T-helper 9 cell (primary cell): ENCODE data around the gene OPRM1.

ENCODE experiments used
- DNase-seq: peaks from one replicate; pipeline ENCODE4 v3.0.0-alpha.2; 2020

The OPRM1 gene

DNA sequence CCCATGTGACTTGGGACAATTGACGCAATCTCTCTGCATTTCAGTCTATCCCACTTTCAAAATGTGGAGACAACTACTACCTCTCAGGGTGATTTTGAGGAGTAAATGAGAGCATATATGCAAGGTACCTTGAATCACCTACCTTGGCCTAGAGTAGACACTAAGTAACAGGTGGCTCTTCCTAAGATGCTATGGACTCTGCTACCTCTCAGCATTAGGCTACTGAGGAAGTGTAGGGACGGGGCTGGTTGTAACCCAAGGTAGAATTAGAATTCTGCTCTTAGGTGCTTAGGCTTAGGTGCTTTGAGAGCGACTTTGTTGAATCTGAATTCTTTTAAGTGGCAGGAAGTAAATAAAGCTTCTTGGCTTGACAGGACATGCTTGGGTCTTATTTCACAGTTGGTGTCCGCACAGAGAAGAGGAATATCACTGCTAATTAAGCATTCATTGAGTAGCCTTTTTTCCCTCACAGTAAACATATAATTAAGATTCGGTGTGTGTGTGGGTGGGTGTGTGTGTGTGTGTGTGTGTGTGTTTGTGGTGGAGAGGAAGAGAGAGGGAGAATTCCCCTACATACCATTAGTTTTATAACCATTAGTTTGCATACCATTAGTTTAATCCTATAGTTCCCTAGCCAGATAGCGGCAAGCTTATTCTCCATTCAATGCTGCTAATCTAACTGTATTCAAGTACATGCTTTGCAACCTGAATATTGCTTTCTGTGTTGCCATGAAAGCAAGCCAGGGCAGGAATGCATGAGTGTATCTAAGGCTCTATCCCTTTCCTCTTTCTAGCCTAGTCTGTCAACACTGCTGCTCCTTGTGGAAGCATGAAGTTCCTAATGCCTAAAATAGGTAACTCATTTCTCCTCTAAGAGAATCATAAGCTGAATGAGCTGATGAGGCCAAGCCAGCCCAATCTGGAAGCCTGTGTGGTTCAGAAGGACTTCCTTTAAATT is 205.0 kb downstream of the OPRM1 start:
- DNase-seq = no peak

DNA sequence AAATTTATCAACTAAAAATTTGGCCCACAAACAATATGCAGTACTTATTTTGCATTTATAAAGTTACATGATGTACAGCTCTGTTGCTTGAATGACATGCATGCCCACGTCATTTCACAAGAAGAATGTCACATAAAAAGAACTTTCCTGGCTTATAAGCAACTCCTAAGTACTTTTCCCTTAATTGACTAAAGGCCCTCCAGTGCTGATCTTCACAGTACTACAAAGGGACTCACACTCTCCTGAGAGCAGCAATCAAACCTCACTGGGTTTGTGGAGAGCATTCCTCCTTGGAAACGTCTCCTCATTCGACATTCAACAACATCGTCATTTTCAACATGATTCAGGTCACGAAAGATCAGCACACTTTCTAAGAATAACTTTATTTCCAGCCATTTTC is 206.5 kb downstream of the OPRM1 start:
- no peak for DNase-seq

DNA sequence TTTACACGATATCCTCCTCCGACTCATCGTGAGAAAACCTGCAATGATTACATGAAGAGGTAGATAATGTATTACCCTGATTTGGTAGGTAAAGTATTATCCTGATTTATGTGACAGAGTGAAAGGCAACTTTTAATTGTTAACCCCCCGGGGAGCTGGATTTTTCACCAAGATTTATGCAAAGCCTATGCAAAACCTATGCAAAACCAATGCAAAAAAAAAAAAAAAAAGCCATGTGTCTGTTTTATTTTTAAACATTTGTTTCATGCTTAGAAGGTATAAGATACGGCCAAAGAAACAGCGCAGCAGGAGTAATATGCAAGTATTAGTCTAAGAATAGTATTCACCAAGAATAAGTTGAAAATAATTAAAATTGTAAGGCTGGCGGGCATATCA is 207.7 kb downstream of the OPRM1 start:
- DNase-seq = no peak

DNA sequence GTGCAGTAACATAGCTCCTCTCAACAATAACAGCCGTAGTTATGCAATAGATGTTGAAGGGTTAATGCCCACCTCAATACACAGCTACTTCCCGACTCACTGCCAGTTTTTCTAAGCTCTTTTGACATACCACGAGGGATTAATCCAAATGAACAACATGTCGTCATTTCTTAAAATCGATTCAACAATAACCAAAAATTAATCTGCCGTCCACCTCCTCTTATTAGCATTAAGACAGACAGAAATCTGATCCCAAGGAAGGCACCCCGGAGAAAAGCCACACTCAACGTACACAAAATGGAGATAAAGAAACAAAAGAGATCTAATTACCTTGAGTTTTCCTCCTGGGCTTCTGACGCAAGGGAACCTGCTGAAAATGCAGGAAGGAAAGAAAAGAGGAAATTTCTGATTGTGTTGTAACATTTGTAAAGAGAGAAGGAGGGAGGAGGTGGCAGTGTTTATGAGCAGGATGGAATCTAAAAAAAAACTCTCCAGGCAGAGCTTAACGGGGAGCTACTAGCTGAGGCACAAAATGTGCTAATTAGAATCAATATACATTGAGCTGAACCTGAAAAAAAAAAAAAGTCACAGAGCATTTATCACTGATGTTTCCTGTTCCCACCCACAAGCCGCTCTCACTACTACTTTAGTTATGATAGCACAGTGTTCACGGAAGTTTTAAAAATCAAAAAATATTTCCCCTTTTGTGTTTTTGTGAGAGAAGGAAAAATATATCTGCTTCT is 208.2 kb downstream of the OPRM1 start:
- DNase-seq = no peak

DNA sequence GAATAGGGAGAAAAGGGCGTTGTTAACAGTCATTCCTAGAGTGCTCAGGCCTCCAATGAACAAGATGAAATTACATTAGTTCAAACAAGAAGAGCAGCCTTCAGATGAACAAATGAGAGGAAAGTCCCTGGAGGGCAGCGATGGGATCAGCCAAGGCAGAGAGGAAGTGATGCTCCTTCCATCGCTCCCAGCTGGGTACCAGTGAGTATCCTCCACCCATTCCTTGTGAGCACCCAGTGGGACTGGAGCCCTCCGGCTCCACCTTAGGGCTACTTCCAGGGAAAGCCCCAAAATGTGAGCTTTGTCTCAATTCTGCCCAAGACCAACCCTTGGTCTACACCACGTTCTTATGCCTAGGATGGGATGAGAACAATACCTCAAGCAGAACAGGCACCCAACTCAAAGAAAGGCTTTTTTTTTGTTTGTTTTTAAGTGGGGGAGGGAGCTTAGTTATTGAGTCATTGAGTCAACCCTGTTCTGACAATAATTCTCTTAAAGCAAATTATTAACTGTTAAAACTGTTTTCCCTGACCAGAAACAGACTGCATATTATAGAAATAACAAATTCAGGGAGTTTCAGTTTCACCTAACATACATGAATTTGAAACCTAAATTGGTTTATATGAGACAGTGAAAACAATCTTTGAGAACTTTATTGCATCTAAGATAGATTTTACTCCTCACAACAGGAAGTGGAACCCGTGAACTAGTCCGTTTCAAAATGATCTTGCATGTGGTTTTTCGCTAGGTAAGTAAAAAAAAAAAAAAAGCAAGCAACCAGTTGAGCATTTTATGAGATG is 210.7 kb downstream of the OPRM1 start:
- DNase-seq = peak; percentile 10

DNA sequence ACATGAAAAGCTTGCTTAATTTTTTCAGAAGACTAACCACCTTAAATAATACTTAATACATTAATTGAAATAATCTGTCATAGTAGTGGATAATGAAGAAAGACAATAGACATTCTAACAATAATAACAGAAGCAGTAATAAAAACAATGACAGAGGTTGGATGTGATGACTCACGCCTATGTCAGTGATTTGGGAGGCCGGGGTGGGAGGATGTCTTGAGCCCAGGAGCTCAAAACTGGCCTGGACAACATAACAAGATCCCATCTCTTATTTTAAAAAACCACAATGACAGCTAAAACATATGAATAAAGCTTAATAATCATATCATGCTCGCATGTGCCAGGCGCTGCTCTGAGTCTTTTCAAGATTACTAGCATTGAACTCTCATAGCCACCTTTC is 212.1 kb downstream of the OPRM1 start:
- no peak for DNase-seq

DNA sequence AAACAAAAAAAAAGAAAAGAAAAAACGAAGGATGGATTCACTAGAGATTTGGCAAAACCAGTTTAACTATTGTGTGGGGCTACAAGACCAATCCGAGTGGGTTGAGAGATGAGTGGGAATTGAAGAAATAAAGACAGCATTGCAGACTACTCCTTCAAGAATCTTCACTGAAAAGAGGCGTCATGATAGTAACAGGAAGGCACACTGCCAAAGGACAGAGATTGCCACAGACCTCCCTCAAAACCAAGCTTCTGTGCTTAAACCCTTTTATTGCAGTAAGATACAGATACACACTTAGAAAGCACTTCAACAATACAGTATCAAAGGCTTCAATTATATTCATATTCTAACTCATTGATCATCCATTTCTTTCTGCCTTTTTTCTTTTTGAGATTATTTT is 213.6 kb downstream of the OPRM1 start:
- no peak for DNase-seq

DNA sequence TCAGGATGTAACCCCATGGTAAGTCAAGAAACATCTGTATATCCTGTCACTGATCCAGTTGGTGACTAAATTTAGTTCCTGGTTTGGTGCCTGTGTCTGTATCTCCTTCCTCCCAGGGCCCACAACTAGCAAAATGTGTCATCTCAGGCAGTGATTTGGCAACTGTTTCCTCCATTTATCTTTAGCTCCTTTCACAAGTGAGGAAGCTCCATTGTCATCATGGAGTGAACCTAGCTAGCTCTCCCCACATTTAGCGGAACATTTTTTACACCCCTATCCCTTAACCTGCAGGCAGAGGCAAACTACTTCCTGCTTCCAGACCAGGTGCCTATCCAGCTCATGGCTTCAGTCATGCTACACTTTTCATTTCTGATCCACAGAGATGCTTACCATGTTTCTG is 218.0 kb downstream of the OPRM1 start:
- no peak for DNase-seq

DNA sequence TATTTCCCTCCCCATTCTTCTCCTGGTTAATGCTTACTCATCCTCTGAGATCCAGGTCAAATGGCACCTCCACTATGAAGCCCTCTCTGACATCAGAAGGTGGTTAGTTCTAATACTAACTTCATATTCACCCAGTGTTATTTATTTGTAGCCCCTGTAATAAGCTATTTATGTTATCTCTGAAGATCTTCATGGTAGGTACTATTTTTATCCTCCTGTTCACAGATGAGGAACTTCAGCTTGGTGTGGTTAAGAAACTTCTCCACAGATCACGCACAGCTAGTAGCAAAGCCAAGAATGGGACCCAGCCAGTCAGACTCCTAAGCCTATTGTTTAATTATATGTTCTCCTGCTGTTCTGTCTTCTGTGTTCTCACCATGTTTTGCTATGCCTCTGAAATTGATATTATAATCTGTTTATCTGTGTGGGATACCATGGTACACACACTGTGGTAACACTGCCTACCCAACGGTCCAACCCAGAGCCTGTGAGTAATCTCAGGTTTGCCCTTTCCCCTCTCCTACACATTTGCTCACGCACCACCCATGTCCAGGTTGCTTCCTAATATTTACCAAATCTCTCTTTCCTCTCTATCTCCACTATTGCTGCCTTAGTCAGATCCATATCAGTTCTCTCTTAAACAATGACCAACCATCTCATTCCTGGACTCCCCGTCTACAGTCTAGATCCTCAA is 219.2 kb downstream of the OPRM1 start:
- no peak for DNase-seq

DNA sequence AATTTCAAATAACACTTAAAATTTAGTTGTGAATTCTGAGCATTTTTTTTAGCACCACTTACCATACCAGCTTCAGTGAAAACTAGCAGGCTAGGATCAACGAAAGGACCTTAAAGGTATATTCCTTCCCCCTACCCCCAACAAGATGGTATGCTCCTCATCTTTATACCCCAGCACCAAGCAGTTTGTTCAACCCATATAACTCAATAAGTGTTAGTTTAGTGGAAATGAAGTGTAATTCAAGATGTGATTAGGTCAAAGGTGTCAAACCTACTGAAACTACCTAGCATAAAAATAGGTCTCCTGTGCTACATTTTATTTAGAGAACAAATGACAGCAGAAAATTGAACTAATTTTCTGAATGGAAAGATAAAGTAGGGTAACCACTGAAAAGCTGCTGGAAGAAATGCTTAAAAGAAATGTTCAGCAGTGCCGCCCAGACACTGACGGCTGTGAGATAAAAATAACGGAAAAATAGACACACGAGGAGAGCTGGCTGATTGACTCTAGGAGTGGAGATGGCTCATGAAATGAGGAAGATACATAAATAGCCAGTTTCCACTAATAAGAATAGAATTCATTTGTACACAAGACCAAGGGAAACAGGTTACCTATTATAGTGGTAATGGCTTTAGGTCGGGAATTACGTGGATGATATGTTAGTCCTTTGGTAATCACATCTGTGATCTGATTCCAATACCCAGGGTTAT is 222.8 kb downstream of the OPRM1 start:
- DNase-seq = no peak

DNA sequence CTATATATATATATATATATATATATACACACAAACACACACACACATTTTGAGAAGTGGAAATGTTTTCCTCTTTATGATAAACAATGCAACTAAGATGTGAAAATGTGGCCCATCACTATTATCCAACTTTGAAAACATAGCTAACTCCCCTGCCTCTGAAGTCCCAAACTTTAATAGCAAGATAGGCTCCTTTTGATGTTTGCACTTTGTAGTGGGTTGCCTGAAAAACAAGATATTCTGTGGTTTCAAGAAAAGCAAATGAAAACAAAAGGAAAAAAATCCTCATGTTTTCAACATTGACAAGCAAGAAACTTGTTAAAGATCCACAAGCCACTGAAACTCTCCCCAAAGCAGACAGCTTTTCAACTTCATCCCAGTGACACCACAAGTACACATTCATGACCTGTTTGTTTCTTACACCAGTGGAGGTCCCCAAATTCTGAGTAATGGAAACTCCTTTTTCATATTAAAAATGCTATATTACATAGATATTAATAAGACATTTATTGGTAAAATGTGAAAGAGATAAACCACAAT is 227.6 kb downstream of the OPRM1 start:
- DNase-seq = no peak

DNA sequence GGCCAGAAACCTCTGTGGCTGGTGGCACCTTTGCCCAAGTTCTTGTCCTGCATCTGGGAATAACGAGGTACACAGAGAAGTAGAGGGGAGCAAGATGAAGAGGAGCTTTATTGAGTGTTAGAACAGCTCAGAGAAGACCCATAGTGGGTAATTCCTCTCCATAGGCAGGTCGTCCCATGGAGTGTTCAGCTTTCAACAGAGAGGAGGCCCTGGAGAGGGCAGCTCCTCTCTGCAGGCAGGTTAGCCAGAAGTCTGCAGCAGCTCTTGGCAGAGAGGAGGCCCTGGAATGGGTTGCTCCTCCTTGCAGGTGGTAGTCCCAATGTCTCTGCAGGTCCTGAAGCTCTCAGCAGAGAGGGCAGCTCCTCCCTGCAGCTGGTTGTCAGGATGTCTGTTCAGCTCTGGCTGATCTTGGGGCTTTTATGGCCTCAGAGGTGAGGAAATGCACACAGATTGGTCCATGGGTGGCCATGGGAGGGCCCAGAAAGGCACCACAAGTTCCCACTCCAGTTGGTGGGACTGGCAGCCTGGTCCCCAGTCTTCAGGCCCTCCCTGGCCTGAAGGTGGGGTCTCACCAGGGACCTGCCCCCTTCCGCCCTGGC is 228.6 kb downstream of the OPRM1 start:
- DNase-seq = no peak

DNA sequence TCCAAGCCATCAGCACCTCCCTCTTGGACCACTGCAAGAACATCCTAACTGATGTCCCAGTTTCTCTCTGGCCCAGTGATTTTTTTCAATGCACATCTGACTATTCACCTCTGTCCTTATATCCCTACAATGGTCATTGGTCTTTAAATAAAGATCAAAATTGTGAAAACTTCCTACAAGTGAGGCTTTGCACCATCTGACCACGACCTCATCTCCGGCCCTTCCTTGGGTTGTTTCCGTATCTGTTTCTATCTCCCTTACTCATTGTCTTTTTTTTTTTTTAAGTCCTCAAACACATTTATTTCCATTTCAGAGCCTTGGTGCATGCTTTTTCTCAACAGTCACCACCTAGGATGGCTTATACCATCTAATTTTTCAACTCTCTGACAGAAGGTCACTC is 229.4 kb downstream of the OPRM1 start:
- DNase-seq = no peak

DNA sequence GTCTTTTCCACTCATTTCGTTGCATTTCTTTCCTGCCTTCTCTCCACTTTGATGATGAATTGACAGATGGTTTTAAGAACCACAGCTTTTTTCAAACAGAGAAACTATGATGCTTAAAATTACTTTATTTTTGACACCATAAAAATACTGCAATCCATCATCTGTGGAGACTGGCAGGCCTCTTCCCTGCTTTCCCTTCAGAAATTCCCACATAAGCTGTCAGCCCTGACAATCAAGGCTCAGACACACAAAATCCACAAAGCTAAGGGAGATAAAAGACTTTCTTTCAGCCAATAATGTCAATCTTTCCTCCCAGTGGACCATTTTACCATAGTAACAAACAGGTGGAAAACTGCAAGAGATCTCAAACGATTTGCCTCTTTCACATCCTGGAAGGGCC is 235.1 kb downstream of the OPRM1 start:
- DNase-seq = no peak

DNA sequence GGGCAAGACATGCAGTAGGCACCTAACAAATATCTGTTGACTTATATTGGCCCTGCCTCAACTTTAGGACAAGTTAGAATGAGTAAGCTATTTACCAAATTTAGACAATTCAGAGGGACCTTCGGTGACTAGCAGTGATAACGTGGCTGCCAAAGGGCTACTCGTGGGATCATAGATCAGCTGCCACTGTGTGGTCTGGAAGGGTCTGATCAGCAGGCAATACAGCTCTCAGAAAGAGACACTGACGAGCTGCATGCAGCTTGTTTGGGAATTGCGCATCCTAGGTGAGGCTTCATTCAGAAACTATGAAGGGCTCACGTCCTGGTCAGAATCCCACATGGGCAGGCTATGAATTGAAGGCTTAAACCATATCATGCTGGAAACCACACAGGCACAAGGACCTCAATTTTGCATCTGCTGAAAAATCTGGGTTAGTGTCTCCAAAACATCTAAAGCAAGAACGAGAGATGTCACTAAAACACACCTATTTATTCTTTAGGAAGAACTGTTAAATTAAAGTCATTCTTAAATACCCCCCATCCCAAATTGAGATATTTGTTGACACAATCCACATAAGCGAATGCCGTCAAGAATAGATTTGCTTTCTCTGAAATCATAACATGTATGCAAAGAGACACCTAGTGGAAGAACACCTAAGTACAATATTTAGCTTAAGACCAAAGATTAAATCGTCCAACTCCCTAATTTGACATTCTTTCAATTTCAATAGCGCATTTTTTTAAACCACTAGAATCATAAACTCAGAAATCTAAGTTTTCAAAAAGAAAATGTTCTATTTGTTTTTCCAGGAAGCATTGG is 238.0 kb downstream of the OPRM1 start:
- no peak for DNase-seq

DNA sequence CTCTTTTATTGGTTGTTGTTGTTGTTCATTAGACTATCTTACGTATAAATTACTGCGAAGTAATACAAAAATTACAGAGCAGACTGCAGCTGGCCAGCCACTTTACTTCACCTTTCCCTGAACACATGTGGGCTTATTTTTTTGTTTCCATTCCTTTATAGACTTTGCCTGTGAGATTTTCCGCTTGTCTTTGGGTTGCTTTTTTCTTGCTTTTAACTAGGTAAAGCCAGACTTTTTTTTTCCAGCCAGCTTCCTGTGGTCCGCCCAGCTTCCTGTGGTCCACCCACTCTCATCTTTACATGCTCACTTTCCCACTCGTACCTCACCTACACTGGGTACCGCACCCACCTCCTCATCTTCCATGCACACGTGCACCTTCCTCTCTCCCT is 238.6 kb downstream of the OPRM1 start:
- no peak for DNase-seq

DNA sequence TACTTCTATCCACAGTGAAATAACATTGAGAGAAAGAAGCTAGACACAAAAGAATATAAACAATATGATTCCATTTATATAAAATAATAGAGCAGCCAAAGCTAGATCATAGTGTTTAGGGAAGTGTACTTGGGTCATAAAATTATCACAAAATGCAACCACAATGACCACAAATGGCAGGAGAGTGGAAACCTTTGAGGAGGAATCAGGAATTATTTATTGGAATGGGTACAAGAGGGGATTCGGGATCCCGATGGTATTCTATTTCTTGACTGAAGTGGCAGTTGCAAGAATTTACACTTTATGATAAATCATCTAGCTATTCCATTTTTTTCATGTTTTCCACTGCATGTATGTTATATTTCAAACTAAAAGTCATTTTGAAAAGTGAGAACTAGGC is 241.5 kb downstream of the OPRM1 start:
- DNase-seq = no peak

DNA sequence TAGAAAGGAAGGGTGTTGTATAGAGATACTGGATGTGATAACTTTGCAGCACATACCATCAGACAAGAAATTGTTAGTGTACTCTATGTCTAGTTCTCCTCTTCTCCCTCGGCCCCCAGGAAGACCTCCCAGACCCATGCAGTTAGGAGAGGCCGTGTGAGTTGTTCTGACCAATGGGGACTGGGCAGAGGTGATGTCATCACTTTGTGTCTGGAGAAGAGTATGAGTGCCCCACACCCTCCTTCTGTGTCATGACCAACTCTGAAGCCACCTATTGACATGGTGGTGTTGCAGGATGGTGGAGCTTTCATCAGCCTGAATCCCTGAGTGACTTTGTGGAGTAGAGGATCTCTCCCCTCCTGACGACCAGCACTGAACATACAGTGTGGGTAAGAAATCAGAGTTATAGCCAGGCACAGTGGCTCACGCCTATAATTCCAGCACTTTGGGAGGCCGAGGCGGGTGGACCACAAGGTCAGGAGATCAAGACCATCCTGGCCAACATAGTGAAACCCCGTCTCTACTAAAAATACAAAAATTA is 245.3 kb downstream of the OPRM1 start:
- DNase-seq = no peak

DNA sequence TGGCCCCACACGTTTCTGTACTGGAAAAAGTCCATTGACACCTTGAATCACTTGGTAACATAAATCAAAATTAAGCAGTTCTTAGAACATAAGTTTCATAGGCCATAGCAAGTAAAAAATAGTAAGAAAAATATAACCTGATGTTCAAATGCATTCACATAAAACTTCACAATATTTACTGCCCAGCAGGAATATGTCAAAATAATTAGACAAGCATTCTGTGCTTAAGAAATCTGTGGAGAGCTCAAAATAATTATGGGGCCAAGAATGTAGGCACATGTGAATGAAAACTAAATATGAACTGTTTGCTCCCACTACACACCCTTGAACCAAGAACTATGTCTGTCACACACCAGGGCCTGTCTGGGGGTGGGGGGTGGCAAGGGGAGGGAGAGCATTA is 246.8 kb downstream of the OPRM1 start:
- DNase-seq = no peak
